ENCODE measurements around the gene PSTPIP1. TPM values are rescaled to one million over a fixed set of nuclear protein-coding genes. Genes with fewer than 3 reads are reported as not detected.

The PSTPIP1 gene
- total and polyA plus RNA-seq, 9 donors = 1.3 to 2.9 (median 2.3) TPM

DNA sequence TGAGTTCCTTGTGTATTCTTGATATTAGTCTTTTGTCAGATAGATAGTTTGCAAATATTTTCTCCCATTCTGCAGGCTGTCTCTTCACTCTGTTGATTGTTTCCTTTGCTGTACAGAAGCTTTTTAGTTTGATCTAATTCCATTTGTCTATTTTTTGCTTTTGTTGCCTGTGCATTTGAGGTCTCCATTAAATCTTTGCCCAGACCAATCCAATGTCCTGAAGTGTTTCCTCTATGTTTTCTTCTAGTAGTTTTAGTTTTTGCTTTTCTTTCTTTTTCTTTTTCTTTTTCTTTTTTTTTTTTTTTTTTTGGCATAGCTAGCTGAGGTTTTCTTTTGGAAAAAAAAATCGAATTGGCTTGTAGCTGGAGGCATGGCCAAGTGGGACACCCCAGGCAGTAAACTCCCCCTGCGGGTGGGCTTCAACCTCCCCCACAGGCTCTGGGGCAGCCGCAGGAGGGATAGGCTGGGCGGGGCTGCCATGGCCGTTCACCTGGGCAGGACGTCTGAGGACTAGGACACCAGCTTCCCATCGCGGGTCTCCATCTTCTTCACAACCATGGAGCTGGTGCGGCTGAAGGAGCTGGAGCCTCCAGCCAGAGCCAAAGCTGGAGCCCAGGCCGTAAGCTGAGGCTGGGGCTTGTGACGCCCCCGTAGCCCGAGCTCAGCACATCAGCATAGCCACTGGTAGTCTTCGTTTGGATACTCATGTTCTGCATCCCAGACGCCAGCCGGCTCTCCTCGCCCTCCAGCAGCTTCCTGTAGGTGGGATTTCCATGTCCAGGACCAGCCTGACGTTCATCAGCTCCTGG lies 16.2 kb upstream of the PSTPIP1 start:
- Histone ChIP-seq H3K9me3 (replicated peaks; ENCODE audit: control insufficient read depth, low read depth, low read length) (peaks cover 5% of the 10 kb centered on the region), H3K27ac (ENCODE audit: low read length) (no peak overlapping the region), H3K27me3 (ENCODE audit: control insufficient read depth, insufficient read depth, low read length) (peaks cover 2% of the 10 kb centered on the region), H3K36me3 (ENCODE audit: control insufficient read depth, insufficient read depth, low read length) (no peaks in the 10 kb centered on the region), H3K4me1 (ENCODE audit: control insufficient read depth, insufficient read depth, low read length) (no peaks in the 10 kb centered on the region), H3K4me3 (ENCODE audit: low read length) (no peak overlapping the region)
- DNase-seq = no peak
- WGBS (ENCODE audit: insufficient coverage) = 95% methylated on average over 16 of the region's 18 CpGs

DNA sequence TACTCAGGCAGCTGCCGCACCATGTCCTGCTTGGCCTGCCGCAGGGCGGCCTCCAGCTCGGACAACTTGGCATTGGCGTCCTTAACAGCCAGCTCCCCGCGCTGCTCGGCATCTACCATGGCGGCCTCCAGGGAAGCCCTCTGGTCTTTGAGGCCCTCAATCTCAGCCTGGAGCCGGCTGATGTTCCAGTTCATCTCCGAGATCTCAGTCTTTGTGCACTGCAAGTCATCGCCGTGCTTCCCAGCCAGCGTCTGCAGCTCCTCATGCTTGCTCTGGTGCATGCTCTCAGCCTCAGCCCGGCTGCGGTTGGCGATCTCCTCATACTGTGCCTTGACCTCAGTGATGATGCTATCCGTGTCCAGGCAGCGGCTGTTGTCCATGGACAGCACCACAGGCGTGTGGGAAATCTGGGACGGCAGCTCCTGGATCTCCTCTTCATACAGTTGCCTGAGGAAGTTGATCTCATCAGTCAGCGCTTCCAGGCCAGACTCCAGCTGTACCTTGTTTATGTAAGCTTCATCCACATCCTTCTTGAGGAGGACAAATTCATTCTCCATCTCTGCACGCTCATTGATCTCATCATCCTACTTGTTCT lies 15.5 kb upstream of the PSTPIP1 start:
- Histone ChIP-seq H3K9me3 (replicated peaks; ENCODE audit: control insufficient read depth, low read depth, low read length) (peaks cover 5% of the 10 kb centered on the region), H3K27ac (ENCODE audit: low read length) (no peak overlapping the region), H3K4me1 (ENCODE audit: control insufficient read depth, insufficient read depth, low read length) (no peaks in the 10 kb centered on the region), H3K36me3 (ENCODE audit: control insufficient read depth, insufficient read depth, low read length) (no peaks in the 10 kb centered on the region), H3K4me3 (ENCODE audit: low read length) (no peak overlapping the region), H3K27me3 (ENCODE audit: control insufficient read depth, insufficient read depth, low read length) (peaks cover 2% of the 10 kb centered on the region)
- DNase-seq = no peak
- 95% methylated on average over 23 of the region's 23 CpGs for WGBS (ENCODE audit: insufficient coverage)

DNA sequence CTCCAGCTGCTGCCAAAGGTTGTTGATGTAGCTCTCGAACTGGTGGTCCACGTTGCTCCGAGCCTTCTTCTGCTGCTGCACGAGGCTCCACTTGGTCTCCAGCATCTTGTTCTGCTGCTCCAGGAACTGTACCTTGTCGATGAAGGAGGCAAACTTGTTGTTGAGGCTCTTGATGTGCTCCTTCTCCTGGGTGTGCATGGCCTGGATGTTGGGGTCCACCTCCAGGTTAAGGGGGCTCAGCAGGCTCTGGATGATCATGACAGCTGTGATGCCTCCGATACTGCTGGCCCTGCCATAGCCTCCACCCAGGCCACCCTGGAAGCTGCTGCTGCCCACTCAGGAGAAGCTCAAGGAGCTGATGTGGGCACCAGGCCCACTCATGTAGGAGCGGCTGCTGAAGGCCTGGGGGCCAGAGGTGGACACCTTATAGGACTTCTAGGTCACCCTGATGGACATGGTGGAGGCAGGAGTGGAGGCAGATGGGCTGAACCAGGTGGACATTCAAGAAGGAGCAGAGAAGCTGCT lies 14.9 kb upstream of the PSTPIP1 start:
- Histone ChIP-seq H3K9me3 (replicated peaks; ENCODE audit: control insufficient read depth, low read depth, low read length) (peaks cover 5% of the 10 kb centered on the region), H3K4me3 (ENCODE audit: low read length) (no peak overlapping the region), H3K36me3 (ENCODE audit: control insufficient read depth, insufficient read depth, low read length) (no peaks in the 10 kb centered on the region), H3K27me3 (ENCODE audit: control insufficient read depth, insufficient read depth, low read length) (peaks cover 2% of the 10 kb centered on the region), H3K27ac (ENCODE audit: low read length) (no peak overlapping the region), H3K4me1 (ENCODE audit: control insufficient read depth, insufficient read depth, low read length) (no peaks in the 10 kb centered on the region)
- DNase-seq = no peak
- WGBS (ENCODE audit: insufficient coverage) = 91% methylated on average over 7 of the region's 7 CpGs

DNA sequence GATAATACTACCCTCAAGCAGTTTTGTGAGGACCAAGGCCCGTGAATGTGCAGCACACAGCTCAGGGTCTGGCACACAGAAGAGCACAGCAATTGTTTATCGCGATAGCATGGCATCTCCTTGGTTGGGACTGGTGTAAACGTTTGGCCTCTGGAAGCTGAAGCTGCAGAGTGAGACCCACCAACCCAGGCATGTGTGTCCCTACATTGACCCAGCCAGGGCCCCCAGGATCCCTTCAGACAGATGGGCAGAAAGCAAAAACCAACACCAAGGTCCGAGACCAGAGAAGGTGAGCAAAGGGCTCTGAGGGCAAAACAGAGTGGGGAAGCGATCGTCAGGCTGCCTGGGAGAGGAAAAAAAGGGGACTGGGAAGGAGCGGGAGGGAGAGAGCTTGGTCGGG lies 12.6 kb upstream of the PSTPIP1 start:
- H3K27ac ChIP-seq (ENCODE audit: low read length) = no peak overlapping the region
- H3K27me3 ChIP-seq (ENCODE audit: control insufficient read depth, insufficient read depth, low read length) = peaks cover 2% of the 10 kb centered on the region
- H3K9me3 ChIP-seq (replicated peaks; ENCODE audit: control insufficient read depth, low read depth, low read length) = peaks cover 5% of the 10 kb centered on the region
- no peaks in the 10 kb centered on the region for H3K4me1 ChIP-seq (ENCODE audit: control insufficient read depth, insufficient read depth, low read length)
- H3K4me3 ChIP-seq (ENCODE audit: low read length) = no peak overlapping the region
- no peaks in the 10 kb centered on the region for H3K36me3 ChIP-seq (ENCODE audit: control insufficient read depth, insufficient read depth, low read length)
- DNase-seq = no peak
- 79% methylated on average over 9 of the region's 9 CpGs for WGBS (ENCODE audit: insufficient coverage)

DNA sequence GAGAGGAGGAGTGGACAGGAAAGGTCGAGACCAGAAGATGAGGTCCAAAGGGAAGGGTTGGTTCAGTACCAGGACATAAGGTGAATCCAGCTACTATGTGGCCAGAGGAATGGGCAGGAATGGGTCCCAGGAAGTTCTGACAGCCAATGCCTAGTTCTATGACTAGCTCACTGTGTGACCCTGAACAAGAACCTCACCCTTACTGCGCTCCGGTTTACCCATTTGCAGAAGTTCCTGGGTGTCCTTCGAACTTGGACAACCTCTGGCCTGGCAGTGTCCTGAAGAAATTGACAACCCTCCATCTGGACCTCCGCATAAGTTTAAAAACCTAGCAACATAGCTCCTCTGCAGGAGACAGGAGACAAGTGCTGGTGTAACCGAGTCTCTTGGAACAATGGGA lies 12.2 kb upstream of the PSTPIP1 start:
- DNase-seq = no peak
- no peaks in the 10 kb centered on the region for H3K4me1 ChIP-seq (ENCODE audit: control insufficient read depth, insufficient read depth, low read length)

DNA sequence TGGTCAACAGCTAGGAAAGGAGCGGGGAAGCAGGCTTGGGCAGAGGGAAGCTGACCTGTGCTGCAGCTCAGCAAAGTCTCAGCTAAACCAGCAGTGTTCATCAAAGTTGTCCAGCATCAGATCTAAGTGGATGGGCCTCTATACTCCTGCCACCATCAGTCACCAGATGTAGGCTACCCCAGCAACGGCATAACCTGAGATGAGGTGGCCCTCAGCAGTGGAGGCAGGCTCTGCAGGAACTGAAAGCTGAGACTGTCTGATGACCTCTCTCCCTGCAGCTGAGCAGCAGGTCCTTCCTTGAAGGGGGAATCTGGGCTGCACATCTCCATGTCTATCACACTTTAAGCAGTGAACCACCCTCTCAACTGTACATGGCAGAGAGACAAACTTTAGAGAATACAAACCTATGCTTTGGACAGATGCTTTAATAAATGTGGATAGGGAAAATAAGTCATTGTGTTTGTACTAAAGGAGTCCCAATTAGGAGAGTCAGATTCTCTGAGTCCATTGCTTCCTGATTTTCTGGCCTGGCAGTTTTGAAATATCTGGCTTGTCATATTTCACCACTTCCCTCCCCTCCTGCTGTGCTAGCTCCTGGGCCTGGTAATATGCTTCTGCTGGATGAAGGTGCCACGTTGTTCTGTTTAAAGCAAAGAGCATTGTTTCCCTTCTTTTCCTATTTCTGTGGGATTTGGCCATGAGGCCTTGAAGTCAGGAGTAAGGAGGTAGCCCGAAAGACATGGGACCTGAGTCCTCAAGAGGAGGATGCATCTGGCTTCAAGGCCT lies 11.1 kb upstream of the PSTPIP1 start:
- Histone ChIP-seq H3K4me3 (ENCODE audit: low read length) (no peak overlapping the region), H3K27ac (ENCODE audit: low read length) (peak overlapping the region; percentile 29), H3K9me3 (replicated peaks; ENCODE audit: control insufficient read depth, low read depth, low read length) (peaks cover 4% of the 10 kb centered on the region), H3K4me1 (ENCODE audit: control insufficient read depth, insufficient read depth, low read length) (peaks cover 9% of the 10 kb centered on the region), H3K36me3 (ENCODE audit: control insufficient read depth, insufficient read depth, low read length) (no peaks in the 10 kb centered on the region), H3K27me3 (ENCODE audit: control insufficient read depth, insufficient read depth, low read length) (peaks cover 2% of the 10 kb centered on the region)
- DNase-seq = no peak
- WGBS (ENCODE audit: insufficient coverage) = 86% methylated on average over 2 of the region's 4 CpGs

More for the DNA sequence above, 12.2 kb upstream of the PSTPIP1 start:
- Histone ChIP-seq H3K27me3 (ENCODE audit: control insufficient read depth, insufficient read depth, low read length) (peaks cover 2% of the 10 kb centered on the region), H3K27ac (ENCODE audit: low read length) (no peak overlapping the region), H3K9me3 (replicated peaks; ENCODE audit: control insufficient read depth, low read depth, low read length) (peaks cover 5% of the 10 kb centered on the region), H3K36me3 (ENCODE audit: control insufficient read depth, insufficient read depth, low read length) (no peaks in the 10 kb centered on the region), H3K4me3 (ENCODE audit: low read length) (no peak overlapping the region)
- WGBS (ENCODE audit: insufficient coverage) = 90% methylated on average over 2 of the region's 6 CpGs

DNA sequence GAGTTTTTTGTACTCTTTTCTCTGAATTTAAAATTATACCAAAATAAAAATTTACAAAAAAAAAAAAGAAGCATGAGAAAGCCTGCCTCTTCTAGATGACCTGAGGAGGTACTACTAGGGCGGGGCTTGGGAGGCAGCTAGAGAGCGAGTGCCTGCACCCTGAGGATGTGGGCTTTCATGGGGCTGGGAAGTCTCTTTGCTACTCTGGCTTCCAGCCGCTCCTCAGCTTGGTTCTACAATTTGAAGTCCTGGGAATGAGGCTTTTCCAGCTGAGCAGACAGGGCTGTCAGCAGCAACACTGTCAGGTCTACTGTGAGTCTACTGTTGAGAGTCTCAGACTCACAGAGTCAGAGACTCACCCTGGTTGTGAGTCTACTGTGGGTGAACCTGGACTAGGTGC lies 8.2 kb upstream of the PSTPIP1 start:
- Histone ChIP-seq H3K4me1 (ENCODE audit: control insufficient read depth, insufficient read depth, low read length) (peaks cover 16% of the 10 kb centered on the region), H3K36me3 (ENCODE audit: control insufficient read depth, insufficient read depth, low read length) (no peaks in the 10 kb centered on the region), H3K4me3 (ENCODE audit: low read length) (no peak overlapping the region), H3K27ac (ENCODE audit: low read length) (no peak overlapping the region), H3K27me3 (ENCODE audit: control insufficient read depth, insufficient read depth, low read length) (no peaks in the 10 kb centered on the region), H3K9me3 (replicated peaks; ENCODE audit: control insufficient read depth, low read depth, low read length) (no peaks in the 10 kb centered on the region)
- DNase-seq = no peak
- 62% methylated on average over 2 of the region's 3 CpGs for WGBS (ENCODE audit: insufficient coverage)

DNA sequence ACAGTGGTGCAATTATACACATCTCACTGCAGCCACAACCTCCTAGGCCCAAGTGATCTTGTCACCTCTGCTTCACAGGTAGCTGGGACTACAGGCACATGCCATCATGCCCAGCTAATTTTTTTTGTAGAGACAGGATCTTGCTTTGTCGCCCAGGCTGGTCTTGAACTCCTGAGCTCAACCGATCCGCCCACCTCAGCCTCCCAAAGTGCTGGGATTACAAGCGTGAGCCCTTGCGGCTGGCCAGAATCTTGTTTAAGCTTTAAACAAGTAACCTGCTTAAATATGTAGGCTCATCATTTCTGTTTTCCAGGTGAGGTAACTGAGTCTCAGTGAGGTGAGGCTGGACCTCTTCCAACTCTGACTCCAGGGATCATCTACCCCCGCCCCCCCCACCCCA lies 7.7 kb upstream of the PSTPIP1 start:
- WGBS (ENCODE audit: insufficient coverage) = 85% methylated on average over 5 of the region's 6 CpGs
- H3K27ac ChIP-seq (ENCODE audit: low read length) = no peak overlapping the region
- no peaks in the 10 kb centered on the region for H3K27me3 ChIP-seq (ENCODE audit: control insufficient read depth, insufficient read depth, low read length)
- H3K4me1 ChIP-seq (ENCODE audit: control insufficient read depth, insufficient read depth, low read length) = peaks cover 16% of the 10 kb centered on the region
- no peak for DNase-seq
- H3K36me3 ChIP-seq (ENCODE audit: control insufficient read depth, insufficient read depth, low read length) = no peaks in the 10 kb centered on the region
- no peaks in the 10 kb centered on the region for H3K9me3 ChIP-seq (replicated peaks; ENCODE audit: control insufficient read depth, low read depth, low read length)
- H3K4me3 ChIP-seq (ENCODE audit: low read length) = no peak overlapping the region

DNA sequence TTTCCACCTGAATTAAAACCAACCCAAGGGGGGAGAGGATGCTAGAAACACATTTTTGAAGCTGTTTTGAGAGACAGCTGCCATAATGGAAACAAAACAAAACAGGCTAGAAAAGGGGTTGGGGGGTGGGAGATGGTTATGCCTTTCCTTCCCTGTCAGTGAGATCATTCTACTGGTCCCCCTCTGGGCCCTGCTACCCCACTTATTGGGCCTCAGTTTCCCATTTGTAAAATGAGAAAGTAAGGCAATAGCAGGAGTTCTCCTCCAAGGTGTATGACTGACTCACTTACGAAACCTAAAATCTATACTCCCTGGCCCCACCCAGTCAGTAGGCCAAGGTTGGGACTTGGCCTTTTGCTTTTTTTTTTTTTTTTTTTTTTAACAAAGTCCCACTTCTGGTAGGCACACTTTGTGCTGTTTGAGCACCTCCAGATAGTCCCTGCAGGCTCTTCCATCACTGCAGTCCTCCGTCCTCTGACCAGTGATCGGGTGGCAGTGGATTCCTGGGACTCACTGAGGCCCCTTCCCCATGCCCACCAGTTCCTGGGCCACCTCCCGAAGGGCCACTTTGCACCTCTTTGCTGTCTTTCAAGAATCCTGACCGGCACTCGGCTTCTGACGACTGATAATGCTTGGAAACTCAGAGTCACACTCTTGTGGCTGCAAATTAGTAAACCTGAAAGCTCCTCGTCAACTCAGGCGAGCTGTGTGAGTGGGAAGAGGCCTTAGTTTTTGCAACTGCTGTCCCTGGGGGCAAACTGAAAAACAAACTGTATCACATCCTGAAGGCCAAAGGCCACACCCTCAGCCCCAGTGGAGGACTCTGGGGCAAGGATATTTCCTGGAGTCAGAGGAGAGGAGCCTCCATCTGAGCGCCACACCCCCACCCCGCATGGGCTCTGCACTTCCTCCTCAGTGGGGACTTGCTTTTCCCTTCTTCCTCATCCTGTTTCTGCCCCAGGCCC lies 6.7 kb upstream of the PSTPIP1 start:
- 56% methylated on average over 8 of the region's 11 CpGs for WGBS (ENCODE audit: insufficient coverage)
- Histone ChIP-seq H3K9me3 (replicated peaks; ENCODE audit: control insufficient read depth, low read depth, low read length) (no peaks in the 10 kb centered on the region), H3K4me1 (ENCODE audit: control insufficient read depth, insufficient read depth, low read length) (peaks cover 16% of the 10 kb centered on the region), H3K4me3 (ENCODE audit: low read length) (no peak overlapping the region), H3K36me3 (ENCODE audit: control insufficient read depth, insufficient read depth, low read length) (no peaks in the 10 kb centered on the region), H3K27ac (ENCODE audit: low read length) (peak overlapping the region; percentile 29), H3K27me3 (ENCODE audit: control insufficient read depth, insufficient read depth, low read length) (no peaks in the 10 kb centered on the region)
- DNase-seq = peak; percentile 62

Data from muscle of leg (tissue), 11 donors.